Mesendoderm (in vitro differentiated cells): Measurements from ENCODE around the gene EIF2B2.

Experiments used
- DNase-seq: peaks from one replicate; pipeline ENCODE4 v3.0.0; 2013
- H2AK5ac ChIP-seq: 2 replicates; pipeline ENCODE4 v1.6.1; 2013; ENCODE audit warnings: low read length, inconsistent platforms
- H2BK120ac ChIP-seq: 2 replicates; pipeline ENCODE4 v1.6.1; 2013; ENCODE audit warnings: low read depth, mild to moderate bottlenecking, low read length, moderate library complexity, mixed read lengths
- H2BK15ac ChIP-seq: replicated peaks from 2 replicates; pipeline ENCODE4 v1.6.1; 2013; ENCODE audit warnings: low read depth, mild to moderate bottlenecking, moderate library complexity
- H2BK5ac ChIP-seq: 2 replicates; pipeline ENCODE4 v1.6.1; 2013; ENCODE audit warnings: low read length, inconsistent platforms
- H3K18ac ChIP-seq: 2 replicates; pipeline ENCODE4 v1.6.1; 2013; ENCODE audit warnings: mild to moderate bottlenecking, low read length, mixed read lengths
- H3K23ac ChIP-seq: one replicate; pipeline ENCODE4 v1.6.1; 2013; ENCODE audit warnings: low read length
- H3K27ac ChIP-seq: 2 replicates; pipeline ENCODE4 v1.5.1; 2013; ENCODE audit warnings: low read depth, mild to moderate bottlenecking, inconsistent platforms, low read length, moderate library complexity
- H3K27me3 ChIP-seq: 2 replicates; pipeline ENCODE4 v1.6.1; 2013; ENCODE audit warnings: low read length, control low read depth, mild to moderate bottlenecking, inconsistent platforms; ENCODE audit not compliant: insufficient read depth, poor library complexity
- H3K36me3 ChIP-seq: 2 replicates; pipeline ENCODE4 v1.6.1; 2013; ENCODE audit warnings: low read length, inconsistent platforms; ENCODE audit not compliant: control insufficient read depth, insufficient read depth
- H3K4ac ChIP-seq: one replicate; pipeline ENCODE4 v1.6.1; 2013; ENCODE audit warnings: low read depth, mild to moderate bottlenecking, low read length, moderate library complexity
- H3K4me1 ChIP-seq: 2 replicates; pipeline ENCODE4 v1.6.1; 2013; ENCODE audit warnings: low read depth, low read length, inconsistent platforms; ENCODE audit not compliant: control insufficient read depth
- H3K4me2 ChIP-seq: 2 replicates; pipeline ENCODE4 v1.6.1; 2013; ENCODE audit warnings: low read length
- H3K4me3 ChIP-seq: 2 replicates; pipeline ENCODE4 v1.5.1; 2013; ENCODE audit warnings: mild to moderate bottlenecking, low read length
- H3K56ac ChIP-seq: one replicate; pipeline ENCODE4 v1.6.1; 2013; ENCODE audit warnings: low read length
- H3K79me1 ChIP-seq: 2 replicates; pipeline ENCODE4 v1.6.1; 2013; ENCODE audit warnings: low read length, inconsistent platforms
- H3K79me2 ChIP-seq: 2 replicates; pipeline ENCODE4 v1.6.1; 2013; ENCODE audit warnings: mild to moderate bottlenecking, low read length; ENCODE audit not compliant: control insufficient read depth, insufficient read depth
- H3K9ac ChIP-seq: 2 replicates; pipeline ENCODE4 v1.6.1; 2013; ENCODE audit warnings: low read length, inconsistent platforms
- H4K5ac ChIP-seq: one replicate; pipeline ENCODE4 v1.6.1; 2013; ENCODE audit warnings: low read length
- H4K8ac ChIP-seq: one replicate; pipeline ENCODE4 v1.6.1; 2013; ENCODE audit warnings: low read depth, mild to moderate bottlenecking, control low read depth, low read length, moderate library complexity
- WGBS: extraction: QIAGEN DNeasy Blood & Tissue Kit; methylation state at CpG from one replicate; pipeline ENCODE4 v1.1.7; 2013; ENCODE audit warnings: low lambda C conversion rate, missing lambda C conversion rate; ENCODE audit not compliant: insufficient coverage; ENCODE audit errors: extremely low coverage; 5-methylcytosine and 5-hydroxymethylcytosine counted together

EIF2B2 gene

DNA sequence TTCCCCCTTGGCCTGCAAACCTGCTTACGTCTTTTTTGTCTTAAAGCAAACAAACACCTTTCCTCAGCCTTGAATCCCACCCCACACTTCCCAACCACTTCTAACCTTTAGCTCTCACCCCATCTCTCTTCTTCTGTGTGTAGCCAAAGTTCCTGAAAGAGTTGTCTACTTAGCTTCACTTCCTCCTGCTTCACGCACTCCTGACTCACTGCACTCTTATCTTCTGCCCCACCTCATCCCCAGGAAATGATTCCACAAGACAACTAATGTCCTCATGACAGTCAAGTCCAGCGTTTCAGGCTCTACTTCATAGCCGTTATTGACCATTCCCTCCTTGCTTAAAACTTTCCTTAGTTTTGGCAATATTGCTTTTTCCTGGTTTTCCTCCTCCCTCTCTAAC is 22.4 kb downstream of the EIF2B2 start:
- H3K27ac ChIP-seq: no peak overlapping the region
- no peak overlapping the region for H3K9ac ChIP-seq
- no peak overlapping the region for H3K4me2 ChIP-seq
- H3K79me2 ChIP-seq: no peaks in the 10 kb centered on the region
- H3K4me1 ChIP-seq: no peaks in the 10 kb centered on the region
- H2AK5ac ChIP-seq: no peak overlapping the region
- H4K8ac ChIP-seq: no peak overlapping the region
- H2BK5ac ChIP-seq: no peak overlapping the region
- H3K4ac ChIP-seq: no peak overlapping the region
- no peak for DNase-seq
- H4K5ac ChIP-seq: no peak overlapping the region
- H2BK15ac ChIP-seq: no peak overlapping the region
- H3K23ac ChIP-seq: no peak overlapping the region
- no CpG with 5 or more reads among the region's 4 CpGs for WGBS
- no peak overlapping the region for H3K4me3 ChIP-seq
- no peak overlapping the region for H3K56ac ChIP-seq
- H3K36me3 ChIP-seq: no peaks in the 10 kb centered on the region
- H2BK120ac ChIP-seq: no peak overlapping the region
- no peaks in the 10 kb centered on the region for H3K27me3 ChIP-seq
- H3K79me1 ChIP-seq: no peaks in the 10 kb centered on the region
- H3K18ac ChIP-seq: no peak overlapping the region

DNA sequence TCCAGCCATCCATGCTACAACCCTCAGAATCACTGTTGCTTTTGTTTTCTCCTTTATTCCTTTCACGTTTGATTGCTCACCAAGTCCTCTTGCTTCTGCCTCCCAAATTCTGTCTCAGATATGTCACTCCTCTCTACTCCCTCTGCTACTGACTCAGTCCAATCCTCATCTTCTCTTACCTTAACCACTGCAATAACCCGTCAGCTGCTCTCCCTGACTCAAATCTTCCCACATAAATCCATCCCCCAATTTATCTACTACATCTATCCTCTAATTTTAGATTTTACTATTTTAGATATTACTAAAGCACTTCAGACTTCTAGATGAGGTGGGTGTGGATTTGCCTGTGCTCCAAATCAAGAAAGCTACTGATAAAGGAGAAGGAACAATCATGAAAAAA is 23.2 kb downstream of the EIF2B2 start:
- 100% methylated on average over 1 of the region's 2 CpGs for WGBS
- H3K4me2 ChIP-seq: no peak overlapping the region
- no peak for DNase-seq
- no peaks in the 10 kb centered on the region for H3K4me1 ChIP-seq
- no peak overlapping the region for H4K8ac ChIP-seq
- H2BK120ac ChIP-seq: no peak overlapping the region
- no peak overlapping the region for H3K4ac ChIP-seq
- no peak overlapping the region for H3K27ac ChIP-seq
- H3K79me1 ChIP-seq: no peaks in the 10 kb centered on the region
- H3K4me3 ChIP-seq: no peak overlapping the region
- no peaks in the 10 kb centered on the region for H3K36me3 ChIP-seq
- no peak overlapping the region for H3K18ac ChIP-seq
- no peak overlapping the region for H3K56ac ChIP-seq
- no peak overlapping the region for H2AK5ac ChIP-seq
- no peak overlapping the region for H3K9ac ChIP-seq
- no peak overlapping the region for H4K5ac ChIP-seq
- no peaks in the 10 kb centered on the region for H3K79me2 ChIP-seq
- no peak overlapping the region for H2BK5ac ChIP-seq
- no peak overlapping the region for H2BK15ac ChIP-seq
- H3K23ac ChIP-seq: no peak overlapping the region
- no peaks in the 10 kb centered on the region for H3K27me3 ChIP-seq

DNA sequence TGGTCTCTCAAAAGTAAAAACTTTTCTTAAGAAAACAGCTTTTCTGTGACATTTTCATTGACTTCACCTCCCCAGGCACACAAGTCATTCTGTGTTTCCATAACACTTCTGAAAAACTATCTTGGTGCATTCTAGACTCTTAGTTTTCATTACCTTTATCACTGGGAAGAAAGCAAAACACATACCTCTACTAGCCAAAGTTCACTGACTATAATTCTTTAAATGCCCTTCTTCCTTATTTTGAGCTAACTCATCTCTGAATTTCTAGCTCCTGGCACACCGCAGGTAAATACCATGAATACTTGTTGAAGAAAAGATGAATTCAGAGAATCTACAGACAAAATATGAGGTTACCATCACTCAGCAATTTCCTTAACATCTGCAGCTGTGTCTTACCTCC is 27.4 kb downstream of the EIF2B2 start:
- no peaks in the 10 kb centered on the region for H3K27me3 ChIP-seq
- DNase-seq: no peak
- WGBS: no CpG with 5 or more reads among the region's 1 CpG
- H3K9ac ChIP-seq: no peak overlapping the region
- H3K4me2 ChIP-seq: no peak overlapping the region
- no peak overlapping the region for H3K4ac ChIP-seq
- H3K18ac ChIP-seq: no peak overlapping the region
- H3K79me2 ChIP-seq: no peaks in the 10 kb centered on the region
- H2BK120ac ChIP-seq: no peak overlapping the region
- H2AK5ac ChIP-seq: no peak overlapping the region
- H3K23ac ChIP-seq: no peak overlapping the region
- no peaks in the 10 kb centered on the region for H3K4me1 ChIP-seq
- no peak overlapping the region for H3K27ac ChIP-seq
- H3K79me1 ChIP-seq: no peaks in the 10 kb centered on the region
- no peaks in the 10 kb centered on the region for H3K36me3 ChIP-seq
- H3K4me3 ChIP-seq: no peak overlapping the region
- H2BK15ac ChIP-seq: no peak overlapping the region
- no peak overlapping the region for H3K56ac ChIP-seq
- H4K8ac ChIP-seq: no peak overlapping the region
- no peak overlapping the region for H2BK5ac ChIP-seq
- H4K5ac ChIP-seq: no peak overlapping the region

DNA sequence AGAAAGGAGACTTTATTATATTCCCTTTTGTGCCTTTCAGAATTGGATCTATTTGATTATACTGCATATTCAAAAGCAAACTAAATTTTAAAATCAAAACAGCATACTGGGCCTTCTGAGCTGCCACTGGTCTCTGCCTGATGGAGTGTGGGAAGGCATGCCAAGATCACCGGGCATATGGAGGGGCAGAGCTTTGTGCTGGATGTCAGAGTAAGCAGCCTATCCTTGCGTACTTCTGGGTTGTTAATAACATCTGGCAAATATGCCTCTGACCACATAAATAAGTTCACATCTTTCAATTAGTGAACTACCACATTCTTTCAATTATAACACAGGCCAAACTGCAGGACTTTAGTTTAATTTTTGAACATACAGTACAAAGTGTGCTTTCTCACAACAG is 30.2 kb downstream of the EIF2B2 start:
- Histone ChIP-seq H3K27me3 (no peaks in the 10 kb centered on the region), H3K4me1 (no peaks in the 10 kb centered on the region), H3K79me2 (no peaks in the 10 kb centered on the region), H3K4me2 (no peak overlapping the region), H3K4me3 (no peak overlapping the region), H3K56ac (no peak overlapping the region), H4K8ac (no peak overlapping the region), H3K79me1 (no peaks in the 10 kb centered on the region), H3K27ac (no peak overlapping the region), H3K36me3 (no peaks in the 10 kb centered on the region), H2BK15ac (no peak overlapping the region), H2BK5ac (no peak overlapping the region), H3K18ac (no peak overlapping the region), H2BK120ac (no peak overlapping the region), H3K9ac (no peak overlapping the region), H2AK5ac (no peak overlapping the region), H3K23ac (no peak overlapping the region), H3K4ac (no peak overlapping the region), H4K5ac (no peak overlapping the region)
- no peak for DNase-seq
- WGBS: no CpG with 5 or more reads among the region's 2 CpGs

DNA sequence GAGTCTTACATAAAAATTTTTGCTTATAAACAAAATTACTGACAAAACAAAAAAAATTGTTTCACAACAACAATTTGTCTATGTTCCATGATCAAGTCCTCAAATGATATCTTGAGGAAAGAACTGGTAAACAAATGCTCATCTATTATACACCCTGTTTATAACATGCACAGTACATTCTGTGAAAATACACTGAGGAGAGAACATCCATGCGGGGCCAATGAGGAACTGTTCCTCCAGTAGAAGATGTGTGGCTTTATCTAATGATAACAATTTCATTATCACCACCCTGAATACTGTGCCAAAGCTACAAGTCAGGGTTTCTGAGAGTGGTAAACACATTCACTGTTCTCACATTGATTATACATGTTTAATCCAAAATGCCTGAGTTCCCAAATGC is 37.8 kb downstream of the EIF2B2 start:
- Histone ChIP-seq H3K79me2 (no peaks in the 10 kb centered on the region), H2BK15ac (no peak overlapping the region), H3K18ac (no peak overlapping the region), H4K8ac (no peak overlapping the region), H3K4ac (no peak overlapping the region), H3K23ac (no peak overlapping the region), H2BK5ac (no peak overlapping the region), H3K9ac (no peak overlapping the region), H2BK120ac (no peak overlapping the region), H3K27ac (no peak overlapping the region), H3K4me1 (no peaks in the 10 kb centered on the region), H3K27me3 (no peaks in the 10 kb centered on the region), H3K4me2 (no peak overlapping the region), H2AK5ac (no peak overlapping the region), H3K4me3 (no peak overlapping the region), H3K56ac (no peak overlapping the region), H3K79me1 (no peaks in the 10 kb centered on the region), H4K5ac (no peak overlapping the region), H3K36me3 (no peaks in the 10 kb centered on the region)
- WGBS: no CpG with 5 or more reads among the region's 1 CpG
- DNase-seq: no peak

DNA sequence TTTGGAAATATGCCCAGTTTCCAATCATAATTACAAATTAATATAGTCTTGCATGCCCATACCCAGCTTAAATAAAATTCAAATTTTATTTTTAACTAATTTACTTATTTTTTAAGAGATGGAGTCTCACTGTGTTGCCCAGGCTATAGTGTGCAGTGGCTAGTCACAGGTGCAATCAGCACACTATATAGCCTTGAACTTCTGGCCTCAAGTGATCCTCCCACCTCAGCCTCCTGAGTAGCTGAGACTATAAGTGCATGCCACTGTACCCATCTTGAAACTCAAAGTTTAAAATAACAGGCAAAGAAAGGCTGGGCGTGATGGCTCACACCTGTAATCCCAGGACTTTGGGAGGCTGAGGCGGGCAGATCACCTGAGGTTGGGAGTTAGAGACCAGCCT is 38.2 kb downstream of the EIF2B2 start:
- no peak overlapping the region for H2BK5ac ChIP-seq
- H3K4ac ChIP-seq: no peak overlapping the region
- no peak overlapping the region for H3K4me3 ChIP-seq
- no peaks in the 10 kb centered on the region for H3K27me3 ChIP-seq
- no peaks in the 10 kb centered on the region for H3K79me2 ChIP-seq
- no peaks in the 10 kb centered on the region for H3K79me1 ChIP-seq
- DNase-seq: no peak
- no peak overlapping the region for H3K56ac ChIP-seq
- H3K18ac ChIP-seq: no peak overlapping the region
- H2AK5ac ChIP-seq: no peak overlapping the region
- H3K36me3 ChIP-seq: no peaks in the 10 kb centered on the region
- no peak overlapping the region for H4K5ac ChIP-seq
- H2BK120ac ChIP-seq: no peak overlapping the region
- no peak overlapping the region for H4K8ac ChIP-seq
- no CpG with 5 or more reads among the region's 2 CpGs for WGBS
- no peak overlapping the region for H3K4me2 ChIP-seq
- H3K9ac ChIP-seq: no peak overlapping the region
- H3K27ac ChIP-seq: no peak overlapping the region
- no peaks in the 10 kb centered on the region for H3K4me1 ChIP-seq
- H2BK15ac ChIP-seq: no peak overlapping the region
- no peak overlapping the region for H3K23ac ChIP-seq
